IMR-90 (cell line): ENCODE measurements around the gene USP54. TPM values are rescaled to one million over a fixed set of nuclear protein-coding genes. Genes with fewer than 3 reads are reported as not detected.

Experiments
- ATAC-seq: fragments of 200-7000 bp; cut with Tn5 transposase; 2 replicates; pipeline ENCODE4 v1.9.1; 2020; ENCODE audit warnings: low read depth, mild to moderate bottlenecking, moderate library complexity
- BruUV-seq: library from RNA; stranded (reverse); fragments of 400-500 nt; replicated peaks from 2 replicates; lab custom pipeline; 2021; lab: Mats Ljungman, UMichigan
- CTCF ChIA-PET: fragments of 300-600 bp; formaldehyde crosslinking; extraction: SDS; loops from one replicate; lab custom pipeline; 2021; ENCODE audit warnings: antibody characterized with exemption; lab: Yijun Ruan, JAX
- POLR2A ChIA-PET: fragments of 300-600 bp; sonication (Branson Sonifier 250); formaldehyde crosslinking; loops from one replicate; lab custom pipeline; 2022; ENCODE audit warnings: antibody characterized with exemption; ENCODE audit not compliant: unreplicated experiment; lab: Charles Lee
- DNase-seq: peaks from one replicate; pipeline ENCODE4 v3.0.0; 2013
- H2AFZ ChIP-seq: replicated peaks from 2 replicates; pipeline ENCODE3; 2013; ENCODE audit warnings: low read length, mild to moderate bottlenecking; ENCODE audit not compliant: poor library complexity
- H2AK5ac ChIP-seq: 2 replicates; pipeline ENCODE4 v1.6.1; 2013; ENCODE audit warnings: low read depth, low read length, inconsistent platforms
- H2AK9ac ChIP-seq: replicated peaks from 2 replicates; pipeline ENCODE3; 2013; ENCODE audit warnings: mild to moderate bottlenecking, low read depth, low read length, moderate library complexity; ENCODE audit not compliant: poor library complexity
- H2BK120ac ChIP-seq: 2 replicates; pipeline ENCODE4 v1.6.1; 2013; ENCODE audit warnings: low read depth, low read length, inconsistent platforms
- H2BK15ac ChIP-seq: 3 replicates; pipeline ENCODE4 v1.6.1; 2013; ENCODE audit warnings: low read depth, low read length, inconsistent platforms
- H2BK20ac ChIP-seq: 2 replicates; pipeline ENCODE4 v1.6.1; 2013; ENCODE audit warnings: low read depth, mild to moderate bottlenecking, inconsistent platforms, low read length, moderate library complexity
- H2BK5ac ChIP-seq: 2 replicates; pipeline ENCODE4 v1.6.1; 2013; ENCODE audit warnings: mild to moderate bottlenecking, low read depth, low read length, inconsistent platforms; ENCODE audit not compliant: poor library complexity, severe bottlenecking
- H3K14ac ChIP-seq: replicated peaks from 2 replicates; pipeline ENCODE4 v1.6.1; 2013; ENCODE audit warnings: low read depth, low read length, inconsistent platforms
- H3K18ac ChIP-seq: 2 replicates; pipeline ENCODE4 v1.6.1; 2013; ENCODE audit warnings: low read depth, low read length, control low read depth
- H3K23ac ChIP-seq: 2 replicates; pipeline ENCODE4 v1.6.1; 2013; ENCODE audit warnings: low read depth, low read length, inconsistent platforms
- H3K27ac ChIP-seq: 2 replicates; pipeline ENCODE4 v1.5.1; 2013; ENCODE audit warnings: mild to moderate bottlenecking, control low read depth, low read length; ENCODE audit not compliant: insufficient read depth
- H3K27me3 ChIP-seq: 2 replicates; pipeline ENCODE4 v1.6.1; 2013; ENCODE audit warnings: low read length; ENCODE audit not compliant: control insufficient read depth, insufficient read depth
- H3K36me3 ChIP-seq: 2 replicates; pipeline ENCODE4 v1.6.1; 2013; ENCODE audit warnings: low read length, mixed read lengths; ENCODE audit not compliant: control insufficient read depth, insufficient read depth
- H3K4ac ChIP-seq: 2 replicates; pipeline ENCODE4 v1.6.1; 2013; ENCODE audit warnings: low read depth, low read length, inconsistent platforms
- H3K4me1 ChIP-seq: 2 replicates; pipeline ENCODE4 v1.6.1; 2013; ENCODE audit warnings: low read length, mixed read lengths; ENCODE audit not compliant: control insufficient read depth, insufficient read depth
- H3K4me2 ChIP-seq: 2 replicates; pipeline ENCODE4 v1.6.1; 2013; ENCODE audit warnings: low read depth, mild to moderate bottlenecking, control low read depth, low read length, moderate library complexity
- H3K4me3 ChIP-seq: 2 replicates; pipeline ENCODE4 v1.5.1; 2013; ENCODE audit warnings: low read depth, mild to moderate bottlenecking, control low read depth, low read length, moderate library complexity; ENCODE audit not compliant: insufficient read depth
- H3K56ac ChIP-seq: 2 replicates; pipeline ENCODE4 v1.6.1; 2013; ENCODE audit warnings: low read length, inconsistent platforms; ENCODE audit not compliant: insufficient read depth; ENCODE audit errors: extremely low read depth
- H3K79me1 ChIP-seq, 2 experiments: 2 replicates each; pipeline ENCODE4 v1.6.1; 2013; ENCODE audit warnings: low read length in 2 of 2, inconsistent platforms in 1 of 2, low read depth in 1 of 2
- H3K9ac ChIP-seq: 2 replicates; pipeline ENCODE4 v1.6.1; 2013; ENCODE audit warnings: low read depth, low read length, control low read depth
- H3K9me1 ChIP-seq: 2 replicates; pipeline ENCODE4 v1.6.1; 2013; ENCODE audit warnings: low read length, inconsistent platforms; ENCODE audit not compliant: insufficient read depth
- H3K9me3 ChIP-seq: 2 replicates; pipeline ENCODE4 v1.6.1; 2013; ENCODE audit warnings: low read length; ENCODE audit not compliant: control insufficient read depth, insufficient read depth
- H4K20me1 ChIP-seq: 2 replicates; pipeline ENCODE4 v1.6.1; 2013; ENCODE audit warnings: low read length, inconsistent platforms; ENCODE audit not compliant: insufficient read depth
- H4K5ac ChIP-seq: 2 replicates; pipeline ENCODE4 v1.6.1; 2013; ENCODE audit warnings: mild to moderate bottlenecking, low read depth, low read length, control low read depth
- H4K8ac ChIP-seq, 2 experiments: 2 replicates each; pipeline ENCODE4 v1.6.1; 2013; ENCODE audit warnings: low read depth in 2 of 2, low read length in 2 of 2, control low read depth in 1 of 2, inconsistent platforms in 1 of 2
- H4K91ac ChIP-seq: 2 replicates; pipeline ENCODE4 v1.6.1; 2013; ENCODE audit warnings: low read depth, low read length, inconsistent platforms; ENCODE audit not compliant: insufficient read depth
- CEBPB ChIP-seq: IDR thresholded peaks from 2 replicates; pipeline ENCODE4 v1.6.1; 2012; ENCODE audit warnings: low read depth, low read length, improper control_type of control experiment
- CTCF ChIP-seq: conservative IDR thresholded peaks from 2 replicates; pipeline ENCODE4 v1.5.1; 2012; ENCODE audit warnings: mild to moderate bottlenecking, low read depth, low read length, improper control_type of control experiment
- FOS ChIP-seq: fragments of 150-350 bp; IDR thresholded peaks from 2 replicates; pipeline ENCODE4 v1.6.1; 2016; ENCODE audit warnings: low read depth, low read length
- MAFK ChIP-seq: IDR thresholded peaks from 2 replicates; pipeline ENCODE4 v1.6.1; 2012; ENCODE audit warnings: low read depth, low read length, improper control_type of control experiment
- MAZ ChIP-seq: IDR thresholded peaks from 2 replicates; pipeline ENCODE4 v1.6.1; 2012; ENCODE audit warnings: low read depth, mild to moderate bottlenecking, low read length, improper control_type of control experiment, moderate library complexity, borderline replicate concordance
- MXI1 ChIP-seq: IDR thresholded peaks from 2 replicates; pipeline ENCODE4 v1.6.1; 2012; ENCODE audit warnings: low read depth, mild to moderate bottlenecking, low read length, moderate library complexity, borderline replicate concordance
- NFE2L2 ChIP-seq: fragments of 150-350 bp; IDR thresholded peaks from 2 replicates; pipeline ENCODE4 v1.6.1; 2016; ENCODE audit warnings: low read depth, mild to moderate bottlenecking, low read length
- POLR2A ChIP-seq: IDR thresholded peaks from 2 replicates; pipeline ENCODE4 v1.6.1; 2012; ENCODE audit warnings: mild to moderate bottlenecking, low read depth, low read length
- RAD21 ChIP-seq: IDR thresholded peaks from 2 replicates; pipeline ENCODE4 v1.6.1; 2012; ENCODE audit warnings: low read length, improper control_type of control experiment
- WGBS, 2 experiments: methylation state at CpG; one replicate each; pipeline versions ENCODE4 v1.1.5 to v1.1.7; 2013; ENCODE audit warnings: missing lambda C conversion rate in 2 of 2; ENCODE audit not compliant: insufficient read length in 1 of 2; ENCODE audit errors: extremely low coverage in 2 of 2; 5-methylcytosine and 5-hydroxymethylcytosine counted together
- dilution Hi-C: fragments of 300-500 bp; cut with HindIII; formaldehyde crosslinking; loops from one replicate; pipeline ENCODE4 v1.14.3; 2018; ENCODE audit warnings: low sequenced_read_pairs; ENCODE audit not compliant: unreplicated experiment
- in situ Hi-C: fragments of 300-500 bp; cut with MboI; formaldehyde crosslinking; loops from 3 replicates; pipeline ENCODE4 v1.14.3; 2019; ENCODE audit warnings: low sequenced_read_pairs, inconsistent platforms, mixed read lengths
- intact Hi-C: fragments of 100-400 bp; cut with micrococcal nuclease; formaldehyde crosslinking; loops from 2 replicates; pipeline ENCODE4 v1.10.0; 2022
- polyA plus RNA-seq, 3 experiments: library from polyadenylated mRNA; depleted of rRNA; stranded (reverse); fragments of >200 nt; gene quantifications; 2 replicates each; pipeline ENCODE4 v1.2.3, GENCODE V29; 2012; ENCODE audit warnings: low replicate concordance in 1 of 3
- total RNA-seq: library from RNA; depleted of rRNA; stranded (reverse); fragments of >200 nt; gene quantifications from 2 replicates; pipeline ENCODE4 v1.2.3, GENCODE V29; 2012
- TF ChIP-seq, protein P1 (sequence below): fragments of 150-350 bp; IDR thresholded peaks from 2 replicates; pipeline ENCODE4 v1.6.1; 2017; ENCODE audit warnings: mild to moderate bottlenecking, antibody characterized with exemption, low read length, low read depth

USP54 gene
- total and polyA plus RNA-seq, 2 of the 4 experiments (the other 2 are of a cell fraction): 4.0 to 7.9 TPM

- ATAC-seq: peak; percentile 96
- Histone ChIP-seq H3K9ac (peak overlapping the region; percentile 97), H3K27ac (peak overlapping the region; percentile 92), H4K8ac (peak overlapping the region; percentile 99 to 100), H2AK9ac (peak overlapping the region; percentile 96), H3K79me1 (peaks cover 14 to 27% of the 10 kb centered on the region in 2 experiments), H2BK5ac (peak overlapping the region; percentile 79), H4K5ac (peak overlapping the region; percentile 95), H3K14ac (peak overlapping the region; percentile 99), H3K36me3 (no peaks in the 10 kb centered on the region), H2BK120ac (peak overlapping the region; percentile 73), H3K9me1 (no peaks in the 10 kb centered on the region), H3K18ac (peak overlapping the region; percentile 84), H3K4me1 (0 out of 2 replicates have a peak, but pooled peaks cover 1% of the 10 kb centered on the region), H4K20me1 (no peaks in the 10 kb centered on the region), H3K23ac (peak overlapping the region; percentile 98), H4K91ac (peak overlapping the region; percentile 96), H2AFZ (peak overlapping the region; percentile 98), H3K56ac (peak overlapping the region; percentile 85), H3K4me3 (peak overlapping the region; percentile 67), H3K27me3 (no peaks in the 10 kb centered on the region), H3K4me2 (peak overlapping the region; percentile 94), H2BK20ac (peak overlapping the region; percentile 16; the same call in 1 of the 2 replicates), H3K4ac (peak overlapping the region; percentile 98), H3K9me3 (no peaks in the 10 kb centered on the region), H2BK15ac (peak overlapping the region; percentile 75; the same call in 2 of the 3 replicates), H2AK5ac (peak overlapping the region; percentile 52)
- intact Hi-C loops: loop anchor here (1.0 kb wide), 1 partner anchor 97 kb away; no protein-coding TSS in a partner anchor
- ChIA-PET POLR2A (interaction anchor here (0.5 to 0.7 kb wide), 3 partner anchors 14 to 50 kb away, joined by 4 to 5 read pairs (median 5); no protein-coding TSS in a partner anchor), CTCF (no interaction called here)
- peak; percentile 98 for DNase-seq
- in situ Hi-C loops: loop anchor here (25.0 kb wide), 1 partner anchor 364 kb away; the partner anchor contains the start of gene MRPS16
- TF ChIP-seq, protein P1, sequence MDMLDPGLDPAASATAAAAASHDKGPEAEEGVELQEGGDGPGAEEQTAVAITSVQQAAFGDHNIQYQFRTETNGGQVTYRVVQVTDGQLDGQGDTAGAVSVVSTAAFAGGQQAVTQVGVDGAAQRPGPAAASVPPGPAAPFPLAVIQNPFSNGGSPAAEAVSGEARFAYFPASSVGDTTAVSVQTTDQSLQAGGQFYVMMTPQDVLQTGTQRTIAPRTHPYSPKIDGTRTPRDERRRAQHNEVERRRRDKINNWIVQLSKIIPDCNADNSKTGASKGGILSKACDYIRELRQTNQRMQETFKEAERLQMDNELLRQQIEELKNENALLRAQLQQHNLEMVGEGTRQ: 0 out of 2 replicates have a peak, but pooled peaks have one; percentile 4
- TF ChIP-seq RAD21 (no peak), FOS (0 out of 2 replicates have a peak, but pooled peaks have one; percentile 7), NFE2L2 (no peak), CTCF (no peak), MAZ (peak; percentile 3; the same call in 1 of the 2 replicates), MXI1 (0 out of 2 replicates have a peak, but pooled peaks have one; percentile 84), POLR2A (peak; percentile 88), MAFK (no peak), CEBPB (peak; percentile 64; the same call in 1 of the 2 replicates)
- TSS peak; percentile 87 for BruUV-seq
- WGBS, 2 experiments: 4% methylated on average over 18 of the region's 42 CpGs; no CpG with 5 or more reads in 1 of the 2 experiments
- dilution Hi-C loops: no loop called here
Observed at GRCh38 chr10:73625884-73626752, 35.0 kb upstream of the USP54 start.
